H54 (cell line): ENCODE results near the gene TCP10L.
A peak's percentile ranks its signal among the peaks of the same experiment; 100 is the strongest.
"Not testable (repeated sequence)": the region's sequence is repeated elsewhere in the genome, so short reads cannot be mapped to it uniquely, and the experiment has no call there.

Experiments used
- DNase-seq: peaks from one replicate; pipeline ENCODE4 v3.0.0; 2011; ENCODE audit warnings: low spot score, mixed read lengths; ENCODE audit not compliant: insufficient read length
- FAIRE-seq: peaks from 3 replicates; lab custom pipeline; 2011; peaks lifted over from hg19 to GRCh38; lab: Jason Lieb, UNC
- POLR2A ChIP-seq: IDR thresholded peaks from 2 replicates; pipeline ENCODE4 v1.6.1; 2011; ENCODE audit warnings: low read depth, mild to moderate bottlenecking, low read length

Gene TCP10L, protein sequence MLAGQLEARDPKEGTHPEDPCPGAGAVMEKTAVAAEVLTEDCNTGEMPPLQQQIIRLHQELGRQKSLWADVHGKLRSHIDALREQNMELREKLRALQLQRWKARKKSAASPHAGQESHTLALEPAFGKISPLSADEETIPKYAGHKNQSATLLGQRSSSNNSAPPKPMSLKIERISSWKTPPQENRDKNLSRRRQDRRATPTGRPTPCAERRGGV

GRCh38 chr21:32585042-32585710 is at the start of gene TCP10L:
Gene TCP10L (minus strand): TSS chr21:32585523. CDS start chr21:32584304, 1,219 bp downstream.
- no peak for TF ChIP-seq POLR2A
- DNase-seq (no peak), FAIRE-seq (no peak)

GRCh38 chr21:32626621-32627196 is 41.4 kb upstream of the TCP10L start:
- FAIRE-seq (no peak), DNase-seq (no peak)
- TF ChIP-seq POLR2A: no peak

DNA sequence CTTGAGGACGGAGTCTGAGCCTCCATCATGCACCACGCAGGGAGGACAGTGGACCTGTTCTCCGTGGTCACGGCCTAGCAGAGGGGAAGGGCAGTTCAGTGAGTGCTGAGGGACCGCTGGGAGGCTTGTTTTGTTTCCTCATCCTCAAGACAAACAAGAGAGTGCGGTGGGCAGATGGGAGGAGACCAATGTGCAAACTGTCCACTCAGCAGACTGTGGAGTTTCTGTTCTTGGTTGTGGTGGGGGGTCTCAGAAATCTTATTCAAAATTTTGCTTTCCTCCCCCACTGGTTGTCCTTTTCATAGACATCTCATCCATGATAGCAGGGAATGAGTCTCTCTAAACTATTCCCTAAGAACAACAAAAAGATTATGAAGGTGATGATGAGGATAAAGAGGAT is 32.9 kb upstream of the TCP10L start:
- FAIRE-seq, DNase-seq: not testable (repeated sequence)

- DNase-seq (no peak), FAIRE-seq (no peak)
- no peak for TF ChIP-seq POLR2A
Observed at GRCh38 chr21:32613436-32614043, 28.2 kb upstream of the TCP10L start.

DNA sequence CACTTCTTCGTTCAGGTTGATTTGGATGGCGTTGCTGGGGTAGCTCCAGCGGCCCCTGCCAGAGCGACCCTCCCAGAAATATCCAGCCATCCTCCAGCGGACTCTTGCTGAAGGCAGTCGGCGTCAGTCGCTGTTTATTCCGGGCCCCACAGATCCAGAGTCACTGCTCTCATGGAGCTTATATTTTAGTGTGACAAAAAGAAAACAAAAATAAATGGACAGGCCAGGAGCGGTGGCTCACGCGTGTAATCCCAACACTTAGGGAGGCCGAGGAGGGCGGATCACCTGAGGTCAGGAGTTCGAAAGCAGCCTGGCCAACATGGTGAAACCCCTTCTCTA is 27.6 kb upstream of the TCP10L start:
- FAIRE-seq: no peak
- no peak for TF ChIP-seq POLR2A
- DNase-seq: no peak

- FAIRE-seq (no peak), DNase-seq (peak; percentile 86)
- TF ChIP-seq POLR2A: peak; percentile 93
Observed at GRCh38 chr21:32612075-32612998, 27.0 kb upstream of the TCP10L start, which contains the start of gene CFAP298. Gene CFAP298 (minus strand): TSS chr21:32612377. CDS start chr21:32612243, 134 bp downstream.

DNA sequence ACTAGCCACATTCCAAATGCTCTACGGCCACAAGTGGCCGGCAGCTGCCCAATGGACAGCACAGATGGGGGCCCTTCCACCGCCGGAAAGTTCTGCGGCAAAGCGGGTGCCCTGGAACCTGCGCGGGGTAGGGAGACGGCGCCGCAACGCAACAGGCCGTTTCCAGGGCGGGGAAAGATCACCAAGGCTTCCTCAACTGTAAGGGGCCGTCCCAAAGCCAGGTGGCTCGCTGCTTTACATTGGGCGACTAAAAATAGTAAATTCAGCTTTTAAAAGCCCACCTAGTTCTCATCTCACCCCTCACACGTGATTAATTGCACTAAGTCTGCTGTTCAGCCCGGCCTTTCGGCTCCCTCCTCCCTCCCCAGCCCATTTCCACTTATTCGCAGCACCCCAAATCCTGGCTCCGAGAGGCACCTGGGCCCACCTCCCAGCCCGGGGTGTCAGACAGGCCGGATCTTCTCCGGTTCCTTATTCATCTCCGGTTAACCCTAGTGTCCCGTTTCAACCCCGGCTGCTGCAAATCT is 26.2 kb upstream of the TCP10L start:
- peak; percentile 35 for DNase-seq
- no peak for FAIRE-seq
- TF ChIP-seq POLR2A: no peak

GRCh38 chr21:32610940-32611339 is 25.6 kb upstream of the TCP10L start:
- DNase-seq, FAIRE-seq: not testable (repeated sequence)

- DNase-seq (no peak), FAIRE-seq (no peak)
- TF ChIP-seq POLR2A: no peak
Observed at GRCh38 chr21:32608851-32609250, 23.5 kb upstream of the TCP10L start.

GRCh38 chr21:32605469-32605868 is 20.1 kb upstream of the TCP10L start:
- no peak for TF ChIP-seq POLR2A
- DNase-seq: no peak
- no peak for FAIRE-seq

DNA sequence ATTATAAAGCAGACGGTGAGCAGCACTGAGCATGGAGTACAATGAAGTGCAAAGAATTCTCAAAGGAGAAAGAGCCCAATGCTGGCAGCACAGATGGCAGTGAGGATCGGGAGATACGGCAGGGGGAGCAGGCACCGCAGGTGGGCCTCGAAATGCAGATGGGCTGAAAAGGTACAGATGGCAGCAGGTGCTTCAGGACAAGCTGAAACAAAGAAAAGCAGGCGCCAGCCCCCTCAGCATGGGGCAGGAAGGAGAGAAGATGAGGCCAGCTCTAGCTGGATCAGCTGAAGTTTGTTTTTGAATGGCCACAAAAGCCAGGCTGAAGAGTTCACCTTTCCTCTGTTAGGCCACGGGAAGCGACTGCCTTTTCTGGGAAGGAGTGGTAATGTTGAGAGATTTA is 19.1 kb upstream of the TCP10L start:
- FAIRE-seq (no peak), DNase-seq (no peak)
- TF ChIP-seq POLR2A: no peak

DNA sequence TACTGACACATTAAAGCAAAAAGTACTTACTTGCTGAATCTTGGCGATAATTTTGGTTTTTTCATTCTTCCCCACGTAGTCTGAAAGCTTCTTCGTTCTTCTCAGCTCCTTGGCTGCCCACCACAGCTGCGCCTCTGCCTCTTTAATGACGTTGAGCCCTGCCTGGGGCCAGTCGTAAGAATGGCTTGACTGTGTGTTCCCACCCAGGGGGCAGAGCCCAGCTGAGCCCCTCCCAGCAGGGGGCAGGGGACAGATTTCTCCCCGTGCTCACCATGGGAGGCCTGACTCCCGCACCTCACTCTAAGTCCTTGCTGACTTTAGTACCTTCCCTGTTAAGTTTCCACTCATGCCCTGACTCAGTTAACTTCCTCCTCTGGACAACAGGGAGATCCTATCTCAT is 17.8 kb upstream of the TCP10L start:
- no peak for TF ChIP-seq POLR2A
- FAIRE-seq (no peak), DNase-seq (no peak)

GRCh38 chr21:32602099-32602498 is 16.8 kb upstream of the TCP10L start:
- no peak for TF ChIP-seq POLR2A
- FAIRE-seq (no peak), DNase-seq (no peak)
